ENCODE data around the gene RNASE8.

DNA sequence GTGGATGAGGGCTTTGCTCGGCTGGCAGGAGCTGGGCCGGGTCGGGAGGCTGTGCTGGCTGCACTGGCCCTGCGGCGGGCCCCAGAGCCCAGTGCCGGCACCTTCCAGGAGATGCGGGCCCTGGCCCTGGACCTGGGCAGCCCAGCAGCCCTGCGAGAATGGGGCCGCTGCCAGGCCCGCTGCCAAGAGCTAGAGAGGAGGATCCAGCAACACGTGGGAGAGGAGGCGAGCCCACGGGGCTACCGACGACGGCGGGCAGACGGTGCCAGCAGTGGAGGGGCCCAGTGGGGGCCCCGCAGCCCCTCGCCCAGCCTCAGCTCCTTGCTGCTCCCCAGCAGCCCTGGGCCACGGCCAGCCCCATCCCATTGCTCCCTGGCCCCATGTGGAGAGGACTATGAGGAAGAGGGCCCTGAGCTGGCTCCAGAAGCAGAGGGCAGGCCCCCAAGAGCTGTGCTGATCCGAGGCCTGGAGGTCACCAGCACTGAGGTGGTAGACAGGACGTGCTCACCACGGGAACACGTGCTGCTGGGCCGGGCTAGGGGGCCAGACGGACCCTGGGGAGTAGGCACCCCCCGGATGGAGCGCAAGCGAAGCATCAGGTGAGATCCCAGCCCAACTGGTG lies 24.0 kb downstream of the RNASE8 start:
- TF ChIP-seq CTCF (conservative IDR thresholded peaks at IDR 0.05) (no peak), ZFX (IDR thresholded peaks at IDR 0.05) (no peak)

Data from C4-2B (cell line).